ENCODE results near the gene LYPD8. TPM values are rescaled to one million over a fixed set of nuclear protein-coding genes. Genes with fewer than 3 reads are reported as not detected.

Gene LYPD8
- total RNA-seq (2022; extraction: Qiagen RNA extraction; ENCODE audit: low read depth) = 0.10 to 0.12 TPM (median 0.12 TPM) in 4 of 5 replicates, not detected in the other

DNA sequence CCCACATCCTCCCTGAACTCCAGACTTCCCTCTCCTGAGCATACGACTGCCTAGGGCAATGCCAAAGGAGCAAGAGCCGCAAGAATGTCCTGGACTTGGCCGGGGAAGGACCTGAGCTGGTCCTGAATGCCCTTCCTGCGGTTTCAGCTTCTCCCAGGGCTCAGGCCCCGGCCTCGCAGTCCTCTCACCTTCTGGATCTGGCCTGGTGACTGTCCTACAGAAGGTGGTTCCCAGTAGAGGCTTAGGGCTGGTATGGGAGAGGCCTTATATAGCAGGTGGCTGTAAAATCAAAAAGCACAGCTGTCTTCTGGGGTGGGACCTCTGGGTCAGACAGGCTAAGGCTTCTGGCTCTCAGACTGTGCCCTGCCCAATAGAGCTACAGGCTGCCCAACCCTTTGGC, at the start of gene LYPD8:
Gene LYPD8 (minus strand): TSS at position 243 of the 400 bp plus-strand sequence. CDS start 4,678 bp downstream, outside the sequence.

GRCh38 chr1:248702714-248703113, 52.8 kb downstream of the LYPD8 start, which contains the start of gene OR14I1:
Gene OR14I1, minus strand, starts transcription at chr1:248702766.

Other genes starting within 250 kb of the LYPD8 start
- not detected in 5 replicates for gene OR2G6, start 247.7 kb downstream of the LYPD8 start, total RNA-seq (2022; extraction: Qiagen RNA extraction; ENCODE audit: low read depth)
- gene OR2T29, start 193.0 kb downstream of the LYPD8 start, total RNA-seq (2022; extraction: Qiagen RNA extraction; ENCODE audit: low read depth) = not detected in 5 replicates
- gene OR2T34, start 181.0 kb downstream of the LYPD8 start, total RNA-seq (2022; extraction: Qiagen RNA extraction; ENCODE audit: low read depth) = not detected in 5 replicates
- not detected in 5 replicates for gene OR2T10, start 158.1 kb downstream of the LYPD8 start, total RNA-seq (2022; extraction: Qiagen RNA extraction; ENCODE audit: low read depth)
- gene OR2T11, start 120.7 kb downstream of the LYPD8 start, total RNA-seq (2022; extraction: Qiagen RNA extraction; ENCODE audit: low read depth) = not detected in 5 replicates
- not detected in 5 replicates for gene OR2T35, start 110.5 kb downstream of the LYPD8 start, total RNA-seq (2022; extraction: Qiagen RNA extraction; ENCODE audit: low read depth)
- not detected in 5 replicates for gene OR2T27, start 100.2 kb downstream of the LYPD8 start, total RNA-seq (2022; extraction: Qiagen RNA extraction; ENCODE audit: low read depth)
- not detected in 5 replicates for gene OR14I1, start 53.0 kb downstream of the LYPD8 start, total RNA-seq (2022; extraction: Qiagen RNA extraction; ENCODE audit: low read depth)
- 22.3 to 27.1 TPM (median 24.4 TPM) in 5 replicates for gene SH3BP5L, start 70.2 kb upstream of the LYPD8 start, total RNA-seq (2022; extraction: Qiagen RNA extraction; ENCODE audit: low read depth)
- 15.9 to 22.6 TPM (median 22.2 TPM) in 5 replicates for gene ZNF672, start 82.5 kb upstream of the LYPD8 start, total RNA-seq (2022; extraction: Qiagen RNA extraction; ENCODE audit: low read depth)
- 16.9 to 22.9 TPM (median 21.1 TPM) in 5 replicates for gene ZNF692, start 103.3 kb upstream of the LYPD8 start, total RNA-seq (2022; extraction: Qiagen RNA extraction; ENCODE audit: low read depth)
- gene PGBD2, start 150.5 kb upstream of the LYPD8 start, total RNA-seq (2022; extraction: Qiagen RNA extraction; ENCODE audit: low read depth) = 3.5 to 4.4 TPM (median 3.9 TPM) in 5 replicates

Data from A549 treated with GW870086 at 1 μM for 4 hours (cell line).